HepG2 (cell line): Measurements from ENCODE around the gene OR1M1. TPM values are rescaled to one million over a fixed set of nuclear protein-coding genes. Genes with fewer than 3 reads are reported as not detected.

Experiments
- ATAC-seq: fragments of 200-7000 bp; cut with Tn5 transposase; 3 replicates; pipeline ENCODE4 v1.9.1; 2020; ENCODE audit warnings: mild to moderate bottlenecking, moderate library complexity
- BruUV-seq: library from RNA; stranded (reverse); fragments of 400-500 nt; replicated peaks from 2 replicates; lab custom pipeline; 2021; lab: Mats Ljungman, UMichigan
- CTCF ChIA-PET: fragments of 300-600 bp; formaldehyde crosslinking; extraction: SDS; loops from one replicate; lab custom pipeline; 2021; ENCODE audit warnings: low total read pairs, inconsistent platforms, low intra/inter-chr PET ratio; lab: Yijun Ruan, JAX
- POLR2A ChIA-PET: fragments of 350-600 bp; sonication (Branson Sonifier 250); formaldehyde crosslinking; loops from one replicate; lab custom pipeline; 2020; ENCODE audit warnings: antibody characterized with exemption, inconsistent platforms; lab: Yijun Ruan, JAX
- DNase-seq: peaks from one replicate; pipeline ENCODE4 v3.0.0-alpha.2; 2015; ENCODE audit warnings: low spot score
- FAIRE-seq: peaks from 3 replicates; lab custom pipeline; 2011; peaks lifted over from hg19 to GRCh38; lab: Jason Lieb, UNC
- H2AFZ ChIP-seq: one replicate; pipeline ENCODE4 v1.6.1; 2011; ENCODE audit warnings: low read length, inconsistent platforms
- H3K27ac ChIP-seq: fragments of 300-600 bp; 3 replicates; pipeline ENCODE4 v1.8.0; 2011; ENCODE audit warnings: mixed run types, mild to moderate bottlenecking, mixed read lengths, low read length, inconsistent platforms; ENCODE audit not compliant: insufficient read depth; ENCODE audit errors: extremely low read length
- H3K27me3 ChIP-seq, 2 experiments: fragments of 200-600 bp in 1 of 2; 2 replicates in 1 of 2; 3 replicates in 1 of 2; pipeline versions ENCODE4 v1.6.0 to v1.8.0; 2011; ENCODE audit warnings: low read length in 2 of 2, mild to moderate bottlenecking in 2 of 2, moderate library complexity in 2 of 2, inconsistent platforms in 1 of 2; ENCODE audit not compliant: insufficient read depth in 2 of 2, control insufficient read depth in 1 of 2
- H3K36me3 ChIP-seq, 2 experiments: fragments of 200-600 bp in 1 of 2; replicated peaks in 1 of 2; 2 replicates in 1 of 2; 3 replicates in 1 of 2; pipeline versions ENCODE4 v1.5.1 to v1.8.0; 2011; ENCODE audit warnings: low read length in 2 of 2, inconsistent platforms in 1 of 2; ENCODE audit not compliant: insufficient read depth in 2 of 2, control insufficient read depth in 1 of 2
- H3K4me1 ChIP-seq: 2 replicates; pipeline ENCODE4 v1.5.1; 2012; ENCODE audit warnings: low read length, inconsistent platforms; ENCODE audit not compliant: insufficient read depth
- H3K4me2 ChIP-seq: 2 replicates; pipeline ENCODE4 v1.6.0; 2011; ENCODE audit warnings: low read depth, low read length, inconsistent platforms
- H3K4me3 ChIP-seq, 3 experiments: fragments of 200-600 bp in 1 of 3; sonication (generic), shearing (Covaris generic) in 1 of 3; replicated peaks in 1 of 3; 2 replicates each; pipeline ENCODE4 v1.5.1; 2011 to 2016; ENCODE audit warnings: low read length in 3 of 3, inconsistent platforms in 2 of 3, low read depth in 2 of 3, mild to moderate bottlenecking in 2 of 3, control low read depth in 1 of 3, mixed read lengths in 1 of 3; ENCODE audit not compliant: insufficient read depth in 1 of 3
- H3K79me2 ChIP-seq: one replicate; pipeline ENCODE4 v1.6.1; 2011; ENCODE audit warnings: low read length, inconsistent platforms; ENCODE audit not compliant: insufficient read depth
- H3K9ac ChIP-seq: 2 replicates; pipeline ENCODE4 v1.6.0; 2011; ENCODE audit warnings: mild to moderate bottlenecking, low read depth, low read length, inconsistent platforms; ENCODE audit not compliant: insufficient read depth
- H3K9me3 ChIP-seq: 2 replicates; pipeline ENCODE4 v1.5.1; 2012; ENCODE audit warnings: mild to moderate bottlenecking, low read length
- H4K20me1 ChIP-seq: 2 replicates; pipeline ENCODE4 v1.6.0; 2011; ENCODE audit warnings: inconsistent platforms, mild to moderate bottlenecking, low read length, moderate library complexity; ENCODE audit not compliant: insufficient read depth
- ADNP ChIP-seq: sonication (generic); formaldehyde crosslinking; IDR thresholded peaks from 2 replicates; pipeline ENCODE4 v1.4.0; 2020; ENCODE audit warnings: missing genetic modification reagents
- ATF2 ChIP-seq: sonication (generic); formaldehyde crosslinking; IDR thresholded peaks from 2 replicates; pipeline ENCODE4 v1.4.0; 2020; ENCODE audit warnings: missing genetic modification reagents
- GABPA ChIP-seq, 2 experiments: IDR thresholded peaks; 2 replicates each; pipeline ENCODE4 v1.6.1; 2011 to 2016; ENCODE audit warnings: low read depth in 2 of 2, low read length in 1 of 2, missing biosample characterization in 1 of 2, missing genetic modification characterization in 1 of 2
- MAFG ChIP-seq: sonication (generic); formaldehyde crosslinking; IDR thresholded peaks from 2 replicates; pipeline ENCODE4 v1.5.1; 2020; ENCODE audit warnings: mild to moderate bottlenecking, missing genetic modification reagents
- RCOR2 ChIP-seq: IDR thresholded peaks from 2 replicates; pipeline ENCODE4 v1.6.1; 2016; ENCODE audit warnings: missing biosample characterization, missing genetic modification reagents
- SRY ChIP-seq: sonication (generic); formaldehyde crosslinking; IDR thresholded peaks from 2 replicates; pipeline ENCODE4 v1.8.0; 2022; ENCODE audit warnings: mild to moderate bottlenecking, missing genetic modification reagents
- STAT6 ChIP-seq: sonication (generic); formaldehyde crosslinking; IDR thresholded peaks from 2 replicates; pipeline ENCODE4 v1.4.0; 2020; ENCODE audit warnings: missing genetic modification reagents, mild to moderate bottlenecking, borderline replicate concordance
- TBL1XR1 ChIP-seq: fragments of 150-350 bp; IDR thresholded peaks from 2 replicates; pipeline ENCODE4 v1.6.1; 2014; ENCODE audit warnings: borderline replicate concordance, low read length; ENCODE audit not compliant: partially characterized antibody
- TEAD2 ChIP-seq: sonication (generic); formaldehyde crosslinking; IDR thresholded peaks from 2 replicates; pipeline ENCODE4 v1.9.0; 2021; ENCODE audit warnings: missing genetic modification reagents
- ZBTB2 ChIP-seq: sonication (generic); formaldehyde crosslinking; IDR thresholded peaks from 2 replicates; pipeline ENCODE4 v1.8.0; 2022; ENCODE audit warnings: low read depth, missing genetic modification reagents
- ZNF543 ChIP-seq: sonication (generic); formaldehyde crosslinking; IDR thresholded peaks from 2 replicates; pipeline ENCODE4 v1.4.0; 2020; ENCODE audit warnings: mild to moderate bottlenecking, missing genetic modification reagents
- WGBS: methylation state at CpG from one replicate; pipeline ENCODE4 v1.1.6; 2017; ENCODE audit warnings: low lambda C conversion rate; 5-methylcytosine and 5-hydroxymethylcytosine counted together
- in situ Hi-C: cut with HindIII; loops from 2 replicates; pipeline ENCODE4 v1.10.0; 2017; ENCODE audit warnings: low pct_unique_long_range_greater_than_20kb; ENCODE audit not compliant: extremely low pct_ligation_motif_present
- intact Hi-C: fragments of 100-400 bp; cut with micrococcal nuclease; formaldehyde crosslinking; loops from one replicate; pipeline ENCODE4 v1.10.0; 2022; ENCODE audit not compliant: unreplicated experiment
- polyA plus RNA-seq, 8 experiments: library from polyadenylated mRNA; depleted of rRNA in 3 of 8; stranded (reverse) in 7 of 8; unstranded in 1 of 8; fragments of >200 nt; fragmentation: Illumina TruSeq in 4 of 8; extraction: Trizol in 4 of 8; gene quantifications; 2 replicates each; pipeline versions ENCODE4 v1.2.1 to v1.2.3, GENCODE V29; 2011 to 2016; ENCODE audit warnings: low read depth in 4 of 8, missing spikeins in 1 of 8, mixed read lengths in 1 of 8; ENCODE audit not compliant: insufficient read depth in 1 of 8
- total RNA-seq, 5 experiments: library from RNA; depleted of rRNA; stranded (reverse); fragments of >200 nt; fragmentation: Illumina TruSeq; extraction: Trizol; gene quantifications; 2 replicates each; pipeline ENCODE4 v1.2.3, GENCODE V29; 2016; ENCODE audit warnings: low read depth in 1 of 5
- TF ChIP-seq, protein P1 (sequence below): IDR thresholded peaks from 2 replicates; pipeline ENCODE4 v1.6.1; 2016; ENCODE audit warnings: low read depth, missing genetic modification reagents, missing compliant biosample characterization

The OR1M1 gene
- total and polyA plus RNA-seq, 2 of the 13 experiments (the other 11 are each of a cell fraction or from before 2014, with no cell fraction given) = not detected

DNA sequence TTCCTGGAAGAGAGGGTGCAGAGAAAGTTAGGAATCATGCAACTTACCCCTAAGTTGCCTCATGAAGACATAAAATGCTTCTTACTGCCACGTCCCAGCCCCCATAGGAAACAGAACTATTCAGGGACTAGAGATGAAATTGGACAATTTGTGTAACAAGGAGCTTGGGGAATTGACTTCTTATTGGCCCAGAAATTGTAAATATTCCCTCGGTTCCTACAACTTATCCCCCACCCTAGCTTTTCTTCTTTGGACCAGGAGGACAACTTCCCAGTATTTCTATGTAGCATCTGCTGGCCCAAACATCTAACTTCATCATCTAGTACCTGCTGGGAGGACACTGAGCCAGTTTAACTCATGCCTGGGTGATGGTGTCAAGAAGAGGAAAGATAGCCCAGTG lies at the start of gene OR1M1 (continued):
- TF ChIP-seq STAT6 (CRISPR knock-in tag) (no peak), RCOR2 (CRISPR knock-in tag) (no peak), SRY (no peak), ZNF543 (CRISPR knock-in tag) (no peak), TBL1XR1 (no peak), MAFG (no peak)

- intact Hi-C loops = no loop called here
- H3K4me1 ChIP-seq = peaks cover 6% of the 10 kb centered on the region; the same call in 1 of the 2 replicates
- H3K27me3 ChIP-seq = no peaks in the 10 kb centered on the region
- H3K79me2 ChIP-seq = no peaks in the 10 kb centered on the region
- no peaks in the 10 kb centered on the region for H4K20me1 ChIP-seq
- H3K9ac ChIP-seq = no peak overlapping the region
- no peak overlapping the region for H3K4me2 ChIP-seq
- 19% methylated on average over 8 of the region's 8 CpGs for WGBS
- DNase-seq = no peak
- H3K9me3 ChIP-seq = no peaks in the 10 kb centered on the region
- no peaks in the 10 kb centered on the region for H3K36me3 ChIP-seq
- no peak overlapping the region for H3K4me3 ChIP-seq
- ATAC-seq = no peak
- H3K27ac ChIP-seq = no peak overlapping the region
- FAIRE-seq = no peak
- ChIA-PET POLR2A (no interaction called here), CTCF (no interaction called here)
- in situ Hi-C loops = no loop called here
- no TSS peak for BruUV-seq
- H2AFZ ChIP-seq = no peak overlapping the region
- TF ChIP-seq ATF2 = no peak
- no peak for TF ChIP-seq TEAD2 (CRISPR knock-in tag)
- TF ChIP-seq GABPA (IDR thresholded peaks at IDR 0.05; ENCODE audit: low read depth, low read length) = no peak
- no peak for TF ChIP-seq GABPA (CRISPR knock-in tag; IDR thresholded peaks at IDR 0.05; ENCODE audit: low read depth)
- no peak for TF ChIP-seq ZBTB2 (CRISPR knock-in tag)
- TF ChIP-seq, protein P1, sequence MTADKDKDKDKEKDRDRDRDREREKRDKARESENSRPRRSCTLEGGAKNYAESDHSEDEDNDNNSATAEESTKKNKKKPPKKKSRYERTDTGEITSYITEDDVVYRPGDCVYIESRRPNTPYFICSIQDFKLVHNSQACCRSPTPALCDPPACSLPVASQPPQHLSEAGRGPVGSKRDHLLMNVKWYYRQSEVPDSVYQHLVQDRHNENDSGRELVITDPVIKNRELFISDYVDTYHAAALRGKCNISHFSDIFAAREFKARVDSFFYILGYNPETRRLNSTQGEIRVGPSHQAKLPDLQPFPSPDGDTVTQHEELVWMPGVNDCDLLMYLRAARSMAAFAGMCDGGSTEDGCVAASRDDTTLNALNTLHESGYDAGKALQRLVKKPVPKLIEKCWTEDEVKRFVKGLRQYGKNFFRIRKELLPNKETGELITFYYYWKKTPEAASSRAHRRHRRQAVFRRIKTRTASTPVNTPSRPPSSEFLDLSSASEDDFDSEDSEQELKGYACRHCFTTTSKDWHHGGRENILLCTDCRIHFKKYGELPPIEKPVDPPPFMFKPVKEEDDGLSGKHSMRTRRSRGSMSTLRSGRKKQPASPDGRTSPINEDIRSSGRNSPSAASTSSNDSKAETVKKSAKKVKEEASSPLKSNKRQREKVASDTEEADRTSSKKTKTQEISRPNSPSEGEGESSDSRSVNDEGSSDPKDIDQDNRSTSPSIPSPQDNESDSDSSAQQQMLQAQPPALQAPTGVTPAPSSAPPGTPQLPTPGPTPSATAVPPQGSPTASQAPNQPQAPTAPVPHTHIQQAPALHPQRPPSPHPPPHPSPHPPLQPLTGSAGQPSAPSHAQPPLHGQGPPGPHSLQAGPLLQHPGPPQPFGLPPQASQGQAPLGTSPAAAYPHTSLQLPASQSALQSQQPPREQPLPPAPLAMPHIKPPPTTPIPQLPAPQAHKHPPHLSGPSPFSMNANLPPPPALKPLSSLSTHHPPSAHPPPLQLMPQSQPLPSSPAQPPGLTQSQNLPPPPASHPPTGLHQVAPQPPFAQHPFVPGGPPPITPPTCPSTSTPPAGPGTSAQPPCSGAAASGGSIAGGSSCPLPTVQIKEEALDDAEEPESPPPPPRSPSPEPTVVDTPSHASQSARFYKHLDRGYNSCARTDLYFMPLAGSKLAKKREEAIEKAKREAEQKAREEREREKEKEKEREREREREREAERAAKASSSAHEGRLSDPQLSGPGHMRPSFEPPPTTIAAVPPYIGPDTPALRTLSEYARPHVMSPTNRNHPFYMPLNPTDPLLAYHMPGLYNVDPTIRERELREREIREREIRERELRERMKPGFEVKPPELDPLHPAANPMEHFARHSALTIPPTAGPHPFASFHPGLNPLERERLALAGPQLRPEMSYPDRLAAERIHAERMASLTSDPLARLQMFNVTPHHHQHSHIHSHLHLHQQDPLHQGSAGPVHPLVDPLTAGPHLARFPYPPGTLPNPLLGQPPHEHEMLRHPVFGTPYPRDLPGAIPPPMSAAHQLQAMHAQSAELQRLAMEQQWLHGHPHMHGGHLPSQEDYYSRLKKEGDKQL (CRISPR knock-in tag) = no peak
- TF ChIP-seq ADNP = no peak
These were observed 49.3 kb upstream of the OR1M1 start for GRCh38 chr19:9037400-9038062.
